Measurements from ENCODE around the gene HM13.
"Not testable (repeated sequence)": the region's sequence is repeated elsewhere in the genome, so short reads cannot be mapped to it uniquely, and the experiment has no call there.

HM13 gene

GRCh38 chr20:31543966-31544598 is 29.8 kb downstream of the HM13 start:
- no peak for DNase-seq

DNA sequence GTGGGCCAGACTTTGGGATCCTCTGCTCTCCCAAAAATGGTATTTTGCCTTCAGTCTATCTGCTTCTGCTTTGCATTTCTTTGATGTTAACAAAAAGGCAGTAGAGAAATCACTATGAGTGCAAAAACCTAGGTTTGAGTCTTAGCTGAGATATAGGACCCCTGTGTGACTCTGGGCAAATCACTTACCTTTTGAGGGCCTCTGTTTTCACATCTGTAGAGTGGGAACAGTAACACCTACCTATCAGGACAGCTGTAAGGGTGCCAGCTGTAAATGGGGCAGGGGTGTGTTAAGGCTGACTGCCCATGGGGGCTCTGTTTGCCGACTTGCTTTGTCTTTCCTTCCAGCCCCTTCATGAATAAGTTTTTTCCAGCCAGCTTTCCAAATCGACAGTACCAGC is 30.4 kb downstream of the HM13 start:
- no peak for DNase-seq

GRCh38 chr20:31545621-31546040 is 31.4 kb downstream of the HM13 start:
- DNase-seq: not testable (repeated sequence)

DNA sequence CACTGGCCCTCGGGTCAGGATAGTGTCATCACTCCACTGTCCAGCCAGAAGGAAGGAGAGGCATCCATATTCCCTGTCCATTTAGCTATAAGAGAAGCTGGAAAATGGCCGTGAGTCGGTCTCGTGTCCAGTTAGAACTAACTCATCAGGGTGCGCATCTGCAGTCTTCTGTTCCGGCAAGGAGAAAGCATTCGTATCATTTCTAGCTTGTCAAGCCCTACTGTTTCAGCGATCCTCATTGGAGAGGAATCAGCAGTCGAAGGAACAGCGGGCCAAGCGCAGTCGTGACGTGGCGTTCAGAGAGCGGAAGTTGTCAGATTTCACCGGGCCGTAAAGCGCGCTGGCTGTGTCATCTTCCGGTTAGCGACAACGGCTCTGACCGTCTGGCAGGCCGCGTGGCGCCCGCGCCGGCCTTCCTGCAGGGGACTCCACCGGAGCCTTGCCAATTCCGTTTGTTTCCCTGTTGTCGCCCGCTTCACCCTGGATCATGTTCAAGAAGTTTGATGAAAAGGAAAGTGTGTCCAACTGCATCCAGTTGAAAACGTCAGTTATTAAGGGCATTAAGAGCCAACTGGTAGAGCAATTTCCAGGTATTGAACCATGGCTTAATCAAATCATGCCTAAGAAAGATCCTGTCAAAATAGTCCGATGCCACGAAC is 32.9 kb downstream of the HM13 start:
- DNase-seq: peak; percentile 84

DNA sequence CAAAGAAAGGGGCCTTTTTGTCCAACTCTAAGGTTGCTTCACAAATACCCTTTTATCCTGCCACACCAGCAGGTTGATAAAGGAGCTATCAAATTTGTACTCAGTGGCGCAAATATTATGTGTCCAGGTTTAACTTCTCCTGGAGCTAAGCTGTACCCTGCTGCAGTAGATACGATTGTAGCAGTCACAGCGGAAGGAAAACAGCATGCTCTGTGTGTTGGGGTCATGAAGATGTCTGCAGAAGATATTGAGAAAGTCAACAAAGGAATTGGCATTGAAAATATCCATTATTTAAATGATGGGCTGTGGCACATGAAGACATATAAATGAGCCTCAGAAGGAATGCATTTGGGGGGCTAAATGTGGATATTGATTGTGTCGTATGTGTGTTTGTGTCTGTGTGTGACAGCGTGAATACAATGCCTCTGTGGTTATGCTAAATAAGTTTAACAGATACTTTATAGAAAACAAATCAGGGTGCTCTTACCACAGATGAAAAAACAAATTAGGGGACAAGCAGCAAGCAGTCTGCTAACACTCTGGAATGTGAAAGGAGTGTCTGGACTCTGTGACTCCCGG is 33.6 kb downstream of the HM13 start:
- DNase-seq: no peak

- no peak for DNase-seq
These were observed 34.7 kb downstream of the HM13 start for GRCh38 chr20:31548820-31549512.

DNA sequence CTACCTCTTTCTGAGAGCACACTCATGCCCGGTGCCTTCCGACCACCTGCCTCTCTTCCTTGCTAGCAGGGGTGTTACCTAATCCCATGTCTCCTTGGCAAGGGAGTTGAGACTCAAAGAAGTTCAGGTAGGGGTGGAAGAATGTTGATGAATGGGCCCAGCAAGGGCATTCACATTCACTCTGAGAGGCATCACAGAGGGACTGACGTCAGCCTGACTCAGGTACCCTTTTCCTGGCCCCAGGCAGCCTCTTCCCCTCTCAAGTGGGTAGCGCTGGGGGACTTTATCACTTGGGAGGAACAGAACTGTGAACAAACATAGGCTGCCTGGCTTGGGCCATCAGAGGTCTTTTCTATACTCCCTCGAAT is 35.3 kb downstream of the HM13 start:
- DNase-seq: no peak

DNA sequence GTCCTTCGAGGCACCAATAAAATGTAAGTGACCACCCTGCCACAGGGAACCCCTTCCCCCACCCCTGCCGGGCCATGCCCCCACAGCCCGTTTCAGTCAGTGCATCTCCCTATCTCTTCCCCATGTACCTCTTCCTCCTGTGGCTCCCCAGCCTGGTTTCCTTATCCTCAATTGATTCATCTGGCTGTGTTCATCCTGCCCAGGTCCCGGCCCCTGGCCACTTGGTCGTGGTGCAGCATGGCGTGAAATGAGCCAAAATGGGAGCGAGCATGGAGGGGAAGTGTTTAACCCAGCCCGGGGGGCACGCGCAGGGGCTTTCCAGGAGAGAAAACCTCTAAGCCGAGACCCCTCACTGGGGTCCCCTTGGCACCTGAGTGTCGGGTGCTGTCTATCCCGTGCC is 35.9 kb downstream of the HM13 start:
- no peak for DNase-seq

GRCh38 chr20:31551163-31552081 is 37.2 kb downstream of the HM13 start:
- no peak for DNase-seq

DNA sequence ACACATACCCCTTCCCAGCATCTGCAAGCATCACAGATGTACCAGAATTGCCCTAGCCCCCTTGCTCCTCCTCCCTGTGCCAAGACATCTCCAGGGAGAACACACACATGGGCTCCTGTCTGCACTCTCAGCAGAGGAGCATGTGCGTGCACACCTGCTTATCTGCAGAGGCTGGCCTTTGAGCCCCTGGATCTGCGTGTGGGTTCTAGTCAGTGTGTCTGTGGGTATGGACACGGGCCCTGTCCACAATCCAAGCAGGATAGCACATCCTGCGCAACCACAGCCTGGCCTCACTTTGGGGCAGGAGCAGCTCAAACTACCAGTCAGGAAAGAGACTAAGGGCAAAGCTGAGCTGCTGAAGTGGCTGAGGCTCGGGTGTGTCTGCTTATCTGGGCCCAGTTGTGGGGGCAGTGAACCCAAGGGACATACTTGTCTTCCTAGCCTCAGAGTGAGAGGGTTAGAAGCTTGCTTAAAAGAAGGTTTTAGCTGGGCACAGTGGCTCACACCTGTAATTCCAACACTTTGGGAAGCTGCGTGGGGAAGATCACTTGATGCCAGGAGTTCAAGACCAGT is 41.0 kb downstream of the HM13 start:
- DNase-seq: no peak

GRCh38 chr20:31559704-31560093 is 45.5 kb downstream of the HM13 start:
- no peak for DNase-seq

DNA sequence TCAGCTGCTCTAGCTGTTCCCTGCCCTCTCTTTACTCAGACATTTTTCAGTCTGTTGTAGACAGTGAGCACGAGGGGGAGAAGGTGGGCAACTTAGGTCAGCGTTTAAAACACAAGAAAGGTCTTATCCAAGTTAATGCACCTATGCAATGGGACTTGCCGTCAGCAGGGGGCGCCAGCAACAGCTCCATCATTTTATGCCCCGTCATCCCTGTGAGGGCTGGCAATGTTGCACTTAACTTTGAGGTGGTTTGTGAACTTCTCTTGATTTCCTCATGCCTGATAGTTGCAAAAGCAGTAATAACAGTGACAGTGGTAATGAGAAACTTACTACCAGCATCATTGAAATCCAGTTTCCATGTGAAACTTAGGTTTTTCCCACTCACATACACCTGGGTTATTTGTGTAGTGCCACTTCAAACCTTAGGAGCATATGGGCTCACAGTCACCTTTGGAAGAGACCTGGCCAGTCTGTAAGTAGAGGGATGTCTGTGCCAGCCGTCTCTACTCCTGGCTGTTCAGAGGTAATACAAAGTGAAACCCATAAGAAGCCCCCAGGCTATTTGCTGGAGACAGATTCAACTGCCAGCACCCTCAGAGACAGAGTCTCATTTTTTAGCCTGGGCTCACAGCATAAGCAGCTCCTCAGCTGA is 46.0 kb downstream of the HM13 start:
- no peak for DNase-seq

DNA sequence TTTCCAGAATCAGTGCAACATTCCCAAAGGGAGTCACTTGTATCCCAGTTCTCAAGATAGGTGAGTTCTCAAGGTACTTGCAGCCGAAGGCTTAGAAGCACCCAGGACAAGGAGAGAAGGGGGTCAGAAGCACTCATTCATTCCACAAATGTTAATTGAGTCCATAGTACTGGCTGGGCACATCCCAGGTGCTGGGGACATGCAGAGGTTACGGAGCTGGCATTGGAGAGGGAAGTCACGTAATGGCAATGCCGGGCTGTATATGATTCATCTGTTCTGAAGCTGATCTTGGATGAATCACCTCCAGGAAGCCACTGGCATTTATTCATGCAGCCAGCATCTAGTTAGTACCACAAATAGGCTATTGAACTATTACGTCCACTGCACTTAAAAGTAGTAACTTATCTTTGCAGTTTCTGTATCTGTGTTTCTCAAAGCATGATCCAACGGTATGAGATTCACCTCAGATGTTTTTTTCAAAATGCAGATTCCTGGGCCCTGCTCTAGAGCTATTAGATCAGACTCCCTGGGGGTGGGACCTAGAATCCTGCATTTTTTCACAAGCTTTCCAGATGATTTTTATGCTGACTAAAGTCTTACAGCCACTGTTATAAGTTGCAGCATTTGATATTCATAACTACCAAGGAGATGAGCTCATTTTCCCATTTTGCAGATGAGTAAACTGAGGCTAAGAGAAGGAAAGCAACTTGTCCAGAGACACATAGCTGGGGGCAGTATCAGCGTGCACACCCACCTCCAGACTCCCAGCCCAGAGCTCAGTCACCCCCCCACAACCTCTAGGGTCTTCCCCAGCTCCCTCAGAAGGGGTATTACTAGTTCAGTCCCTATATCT is 46.7 kb downstream of the HM13 start:
- no peak for DNase-seq

GRCh38 chr20:31562241-31562640 is 48.0 kb downstream of the HM13 start:
- no peak for DNase-seq

DNA sequence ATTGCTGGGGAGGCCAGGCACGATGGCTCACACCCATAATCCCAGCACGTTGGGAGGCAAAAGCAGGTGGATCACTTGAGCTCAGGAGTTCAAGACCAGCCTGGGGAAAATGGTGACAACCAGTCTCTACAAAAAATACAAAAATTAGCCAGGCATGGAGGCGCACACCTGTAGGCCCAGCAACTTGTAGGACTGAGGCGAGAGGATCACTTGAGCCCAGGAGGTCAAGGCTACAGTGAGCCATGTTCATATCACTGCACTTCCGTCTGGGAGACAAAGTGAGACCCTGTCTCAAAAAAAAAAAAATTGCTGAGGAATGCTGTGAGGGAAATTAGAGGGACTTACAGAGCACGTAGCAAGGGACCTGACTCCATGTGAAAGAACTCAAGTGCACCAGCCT is 50.0 kb downstream of the HM13 start:
- DNase-seq: no peak

DNA sequence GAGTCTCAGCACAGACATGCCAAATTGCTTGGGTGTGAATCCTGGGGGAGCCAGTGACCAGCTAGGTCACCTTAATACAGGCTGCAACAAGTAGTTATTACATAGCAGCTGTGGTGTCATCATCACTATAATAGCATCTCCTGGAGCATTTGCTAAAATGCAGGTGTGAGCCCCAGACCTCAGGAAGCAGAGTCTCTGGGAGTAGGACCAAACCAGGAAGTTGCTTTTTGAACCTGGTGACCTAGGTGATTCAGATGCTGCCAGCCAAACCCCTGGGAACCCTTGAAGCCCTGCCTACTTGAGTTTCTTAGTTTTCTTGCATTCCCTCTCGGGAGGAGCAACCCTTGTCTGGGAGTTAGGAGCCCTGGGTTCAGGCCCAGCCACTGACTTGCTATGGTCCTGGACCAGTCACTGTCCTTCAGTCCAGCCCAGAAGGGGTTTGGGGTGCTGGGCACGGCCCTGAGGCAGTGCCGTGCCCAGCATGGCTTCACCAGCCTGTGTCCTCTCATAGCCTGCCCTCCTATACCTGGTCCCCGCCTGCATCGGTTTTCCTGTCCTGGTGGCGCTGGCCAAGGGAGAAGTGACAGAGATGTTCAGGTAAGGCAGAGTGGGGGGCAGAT is 51.6 kb downstream of the HM13 start:
- DNase-seq: no peak

GRCh38 chr20:31566319-31566657 is 52.0 kb downstream of the HM13 start:
- no peak for DNase-seq

GRCh38 chr20:31566658-31567379 is 52.6 kb downstream of the HM13 start:
- DNase-seq: no peak

DNA sequence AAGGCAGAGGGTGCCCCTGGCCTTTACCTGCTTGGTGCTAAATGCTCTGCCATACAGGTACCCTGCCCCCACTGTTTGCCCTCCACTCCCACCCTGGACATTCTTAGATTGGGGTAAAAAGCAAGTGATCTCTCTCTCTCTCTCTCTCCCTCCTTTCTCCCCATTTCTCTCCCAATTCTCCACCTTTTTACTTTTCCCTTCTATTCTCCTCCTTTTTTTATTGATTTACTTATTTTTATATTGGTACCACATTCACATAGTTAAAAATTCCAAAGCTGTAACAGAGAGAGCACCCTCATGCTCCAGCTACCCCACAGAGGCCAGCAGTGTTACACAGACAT is 53.1 kb downstream of the HM13 start:
- no peak for DNase-seq
